OCI-LY3 (cell line): ENCODE results near the gene HDAC3.

ENCODE experiments used
- EZH2phosphoT487 ChIP-seq: fragments of 200-600 bp; shearing (Covaris generic); IDR thresholded peaks from 2 replicates; pipeline ENCODE4 v1.6.1; 2018; ENCODE audit warnings: antibody characterized with exemption, mixed run types, low read depth
- TF ChIP-seq, protein P1 (sequence below): fragments of 200-600, 300-600 bp; sonication (generic); IDR thresholded peaks from 2 replicates; pipeline ENCODE4 v1.5.1; 2014; ENCODE audit warnings: antibody characterized with exemption, low read length, low read depth

DNA sequence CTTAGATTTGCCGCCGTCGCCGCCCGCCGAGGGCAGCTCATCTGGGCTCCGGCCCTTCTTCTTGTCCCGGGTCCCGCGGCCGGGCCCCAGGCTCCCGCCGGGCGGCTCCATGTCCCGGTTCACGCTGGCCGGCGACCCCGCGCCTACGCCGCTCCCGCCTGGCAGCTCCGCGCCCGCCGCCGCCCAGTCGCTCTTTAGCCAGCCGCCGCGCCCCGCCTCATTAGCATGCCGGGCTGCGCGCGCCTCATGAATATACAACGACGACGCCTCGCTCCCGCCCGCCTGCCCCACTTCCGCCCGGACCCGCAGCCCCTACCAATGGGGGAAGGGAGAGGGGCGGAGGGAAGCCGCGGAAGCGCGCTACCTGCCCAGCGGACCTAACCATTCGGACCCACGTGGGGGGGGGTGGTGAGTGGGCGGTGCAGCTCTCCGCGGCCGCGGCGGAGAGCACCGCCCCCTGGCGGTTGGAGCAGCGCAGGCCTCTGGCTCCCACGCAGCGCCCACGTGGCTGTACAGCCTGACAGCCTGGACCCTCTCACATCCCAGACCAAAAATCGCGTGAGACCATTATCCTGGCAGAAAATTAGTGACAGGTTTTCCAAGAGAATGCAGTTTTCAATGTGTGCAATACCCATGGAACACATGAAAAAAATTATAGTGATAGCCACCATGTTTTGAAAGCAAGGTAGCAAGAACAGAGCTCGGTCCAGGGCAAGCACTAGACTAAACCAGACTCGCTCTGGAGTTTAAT lies 17.7 kb downstream of the HDAC3 start, which contains the start of gene DIAPH1:
- TF ChIP-seq, protein P1, sequence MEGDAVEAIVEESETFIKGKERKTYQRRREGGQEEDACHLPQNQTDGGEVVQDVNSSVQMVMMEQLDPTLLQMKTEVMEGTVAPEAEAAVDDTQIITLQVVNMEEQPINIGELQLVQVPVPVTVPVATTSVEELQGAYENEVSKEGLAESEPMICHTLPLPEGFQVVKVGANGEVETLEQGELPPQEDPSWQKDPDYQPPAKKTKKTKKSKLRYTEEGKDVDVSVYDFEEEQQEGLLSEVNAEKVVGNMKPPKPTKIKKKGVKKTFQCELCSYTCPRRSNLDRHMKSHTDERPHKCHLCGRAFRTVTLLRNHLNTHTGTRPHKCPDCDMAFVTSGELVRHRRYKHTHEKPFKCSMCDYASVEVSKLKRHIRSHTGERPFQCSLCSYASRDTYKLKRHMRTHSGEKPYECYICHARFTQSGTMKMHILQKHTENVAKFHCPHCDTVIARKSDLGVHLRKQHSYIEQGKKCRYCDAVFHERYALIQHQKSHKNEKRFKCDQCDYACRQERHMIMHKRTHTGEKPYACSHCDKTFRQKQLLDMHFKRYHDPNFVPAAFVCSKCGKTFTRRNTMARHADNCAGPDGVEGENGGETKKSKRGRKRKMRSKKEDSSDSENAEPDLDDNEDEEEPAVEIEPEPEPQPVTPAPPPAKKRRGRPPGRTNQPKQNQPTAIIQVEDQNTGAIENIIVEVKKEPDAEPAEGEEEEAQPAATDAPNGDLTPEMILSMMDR = peak; percentile 77
- no peak for TF ChIP-seq EZH2phosphoT487
